OCI-LY3 (cell line): ENCODE data around the gene SULT1A2.
"Not testable (repeated sequence)": the region's sequence is repeated elsewhere in the genome, so short reads cannot be mapped to it uniquely, and the experiment has no call there.

Experiments
- CTCF ChIP-seq: fragments of 200-600, 300-600 bp; sonication (generic); IDR thresholded peaks from 2 replicates; pipeline ENCODE4 v1.5.1; 2014; ENCODE audit warnings: antibody characterized with exemption, low read length, low read depth
- EZH2phosphoT487 ChIP-seq: fragments of 200-600 bp; shearing (Covaris generic); IDR thresholded peaks from 2 replicates; pipeline ENCODE4 v1.6.1; 2018; ENCODE audit warnings: antibody characterized with exemption, mixed run types, low read depth

- TF ChIP-seq EZH2phosphoT487, CTCF: not testable (repeated sequence)
These were observed 39.4 kb upstream of the SULT1A2 start for GRCh38 chr16:28636093-28636823.
